HG02759 (cell line): ENCODE results near the gene MRAS.
"Not testable (repeated sequence)": the region's sequence is repeated elsewhere in the genome, so short reads cannot be mapped to it uniquely, and the experiment has no call there.

ENCODE experiments used
- ATAC-seq: cut with Tn5 transposase; IDR thresholded peaks from one replicate; pipeline ENCODE4 v1.9.1; 2021; ENCODE audit warnings: mild to moderate bottlenecking, moderate library complexity; ENCODE audit not compliant: unreplicated experiment

MRAS gene

DNA sequence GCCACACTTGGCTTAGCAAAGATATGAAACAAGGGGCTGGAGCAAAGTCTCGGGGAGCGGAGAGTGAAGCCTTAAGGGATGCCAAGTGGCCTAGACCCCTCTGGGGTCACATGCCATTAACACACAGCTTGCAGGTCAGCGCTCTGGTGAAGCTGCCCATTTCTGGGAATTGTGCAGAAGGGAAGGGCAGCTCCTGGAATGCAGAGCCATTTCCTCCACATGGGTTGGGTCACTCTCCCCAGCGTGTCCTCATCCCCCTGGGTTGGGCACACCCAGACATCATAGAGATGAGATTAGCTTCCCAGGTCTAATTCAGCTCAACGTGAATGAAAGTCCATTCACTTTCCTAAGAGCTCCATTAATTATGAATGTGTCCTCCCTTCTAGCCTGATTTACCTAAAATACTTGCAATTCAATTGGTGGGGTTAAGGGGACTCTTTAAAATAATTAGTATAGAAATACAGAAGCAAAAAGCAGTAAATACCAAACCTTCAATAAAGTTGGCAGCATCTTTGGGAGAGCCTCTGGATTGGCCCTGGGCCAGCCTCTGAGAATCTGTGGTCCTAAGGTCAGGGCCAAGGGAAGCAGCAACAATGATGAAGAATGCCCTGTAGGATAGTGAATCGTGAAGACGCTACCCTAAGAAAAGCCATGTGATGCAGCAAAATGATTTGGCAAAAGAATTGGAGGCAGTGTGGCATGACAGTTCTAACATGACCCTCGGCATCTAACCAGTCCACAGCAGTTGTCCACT lies 17.8 kb downstream of the MRAS start:
- no peak for ATAC-seq

DNA sequence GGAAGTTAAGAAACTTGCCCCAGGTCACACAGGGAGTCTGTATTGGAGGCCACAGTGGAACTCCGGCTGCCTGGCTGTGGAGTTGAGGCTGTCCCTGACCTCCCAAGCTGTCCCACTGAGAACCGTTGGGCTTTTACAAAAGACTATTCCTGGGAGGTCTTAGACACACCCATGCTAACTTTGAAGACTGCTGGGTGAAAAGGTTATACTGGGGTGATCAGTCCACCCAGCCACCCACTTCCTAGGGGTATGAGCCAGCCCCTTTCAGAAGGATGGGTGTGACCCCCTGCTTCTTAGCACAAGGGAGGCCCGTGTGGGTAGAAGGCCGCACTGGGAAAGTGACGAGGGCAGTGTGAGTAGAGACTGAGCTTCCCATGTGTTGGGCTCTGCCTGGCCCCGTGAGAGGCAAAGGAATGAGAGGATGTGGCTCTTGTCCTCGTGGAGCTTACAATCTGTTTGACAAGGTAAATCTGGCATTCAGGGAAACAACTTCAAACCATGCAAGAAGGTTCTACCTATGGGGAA lies 19.0 kb downstream of the MRAS start:
- no peak for ATAC-seq

GRCh38 chr3:138367911-138368310 lies 19.5 kb downstream of the MRAS start:
- ATAC-seq: no peak

- ATAC-seq: no peak
Measured at GRCh38 chr3:138369151-138369900, 20.9 kb downstream of the MRAS start.

- no peak for ATAC-seq
Measured at GRCh38 chr3:138370321-138370720, 21.9 kb downstream of the MRAS start.

- peak; percentile 99 for ATAC-seq
Measured at GRCh38 chr3:138371070-138371965, 22.9 kb downstream of the MRAS start.

GRCh38 chr3:138373087-138373735 lies 24.8 kb downstream of the MRAS start:
- no peak for ATAC-seq

- no peak for ATAC-seq
Measured at GRCh38 chr3:138373736-138374094, 25.3 kb downstream of the MRAS start.

DNA sequence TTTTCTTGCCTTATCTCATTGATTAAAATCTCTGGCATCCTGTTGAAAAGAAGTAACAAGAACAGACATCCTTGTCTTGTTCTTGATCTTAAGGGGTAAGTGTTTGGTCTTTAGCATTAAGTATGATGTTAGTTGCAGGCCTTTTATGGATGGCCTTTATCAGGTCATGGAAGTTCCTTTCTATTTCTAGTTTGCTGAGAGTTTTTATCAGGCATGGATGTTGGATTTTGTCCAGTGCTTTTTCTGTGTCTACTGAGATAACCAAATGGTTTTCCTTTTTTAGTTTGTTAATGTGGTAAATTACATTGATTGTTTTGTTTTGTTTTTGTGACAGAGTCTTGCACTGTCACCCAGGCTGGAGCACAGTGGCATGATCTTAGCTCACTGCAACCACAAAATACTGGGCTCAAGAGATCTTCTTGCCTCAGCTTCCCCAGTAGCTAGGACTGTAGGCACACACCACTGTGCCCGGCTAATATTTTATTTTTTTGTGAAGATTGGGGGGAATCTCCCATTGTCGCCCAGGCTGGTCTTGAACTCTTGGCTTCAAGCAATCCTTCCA lies 26.3 kb downstream of the MRAS start:
- no peak for ATAC-seq

GRCh38 chr3:138375447-138375846 lies 27.1 kb downstream of the MRAS start:
- ATAC-seq: no peak

- no peak for ATAC-seq
Measured at GRCh38 chr3:138376663-138377062, 28.3 kb downstream of the MRAS start.

DNA sequence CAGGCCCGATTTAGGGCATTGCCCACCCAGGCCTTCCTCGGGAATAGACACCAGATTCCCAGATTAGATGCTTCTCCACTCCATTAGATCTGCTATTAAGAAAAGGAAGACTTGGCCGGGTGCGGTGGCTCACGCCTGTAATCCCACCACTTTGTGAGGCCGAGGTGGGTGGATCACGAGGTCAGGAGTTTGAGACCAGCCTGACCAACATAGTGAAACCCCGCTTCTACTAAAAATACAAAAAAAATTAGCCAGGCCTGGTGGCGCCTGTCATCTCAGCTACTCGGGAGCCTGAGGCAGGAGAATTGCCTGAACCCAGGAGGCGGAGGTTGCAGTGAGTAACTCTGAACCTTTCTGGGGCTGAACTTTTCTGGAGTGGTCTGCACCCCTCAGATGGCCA lies 28.8 kb downstream of the MRAS start:
- ATAC-seq: not testable (repeated sequence)

DNA sequence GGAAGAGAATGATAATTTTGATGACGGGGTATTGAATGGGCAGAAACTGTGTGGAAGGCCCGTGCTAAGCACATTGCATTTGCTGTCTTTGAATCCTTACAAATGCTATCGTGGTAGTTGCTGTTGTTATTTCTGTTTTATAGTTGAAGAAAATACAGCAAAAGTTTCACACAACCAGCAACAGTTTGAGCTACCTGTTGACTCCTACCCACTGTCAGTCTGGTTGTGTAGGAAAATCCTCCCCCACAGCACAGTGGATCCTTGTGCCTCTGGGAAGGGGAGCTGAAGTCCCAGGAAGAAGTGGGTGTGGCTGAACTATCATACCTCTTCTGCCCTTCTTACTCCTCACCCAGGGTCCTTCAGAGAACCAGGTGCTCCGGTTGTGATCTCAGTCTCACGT lies 29.4 kb downstream of the MRAS start:
- ATAC-seq: no peak

- no peak for ATAC-seq
Measured at GRCh38 chr3:138378331-138378730, 30.0 kb downstream of the MRAS start.

GRCh38 chr3:138378990-138379389 lies 30.6 kb downstream of the MRAS start:
- no peak for ATAC-seq

DNA sequence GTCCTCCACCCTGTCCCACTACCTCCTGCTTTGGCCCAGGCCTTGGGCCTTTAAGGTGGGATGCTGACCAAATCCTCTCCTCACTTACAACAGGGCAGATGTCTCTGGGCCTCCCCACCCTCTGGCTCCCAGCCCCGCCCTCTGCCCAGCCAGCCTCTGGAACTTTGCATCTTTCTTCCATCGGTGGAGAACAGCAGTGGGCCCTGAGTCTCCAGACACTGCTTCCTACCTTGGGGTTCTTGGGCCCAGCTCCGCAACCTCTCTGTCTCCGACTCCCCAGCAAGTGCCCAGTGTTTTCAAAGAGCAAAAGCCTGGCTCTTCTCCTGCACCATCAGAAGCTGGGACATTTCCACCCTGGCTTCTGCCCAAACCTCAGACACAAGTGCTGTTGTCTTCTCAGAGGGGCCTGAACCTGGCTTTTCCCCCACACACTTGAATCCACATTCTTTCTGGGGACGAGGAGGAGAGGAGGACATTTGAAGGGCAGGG lies 33.1 kb downstream of the MRAS start:
- no peak for ATAC-seq

- ATAC-seq: no peak
Measured at GRCh38 chr3:138381950-138382715, 33.8 kb downstream of the MRAS start.

DNA sequence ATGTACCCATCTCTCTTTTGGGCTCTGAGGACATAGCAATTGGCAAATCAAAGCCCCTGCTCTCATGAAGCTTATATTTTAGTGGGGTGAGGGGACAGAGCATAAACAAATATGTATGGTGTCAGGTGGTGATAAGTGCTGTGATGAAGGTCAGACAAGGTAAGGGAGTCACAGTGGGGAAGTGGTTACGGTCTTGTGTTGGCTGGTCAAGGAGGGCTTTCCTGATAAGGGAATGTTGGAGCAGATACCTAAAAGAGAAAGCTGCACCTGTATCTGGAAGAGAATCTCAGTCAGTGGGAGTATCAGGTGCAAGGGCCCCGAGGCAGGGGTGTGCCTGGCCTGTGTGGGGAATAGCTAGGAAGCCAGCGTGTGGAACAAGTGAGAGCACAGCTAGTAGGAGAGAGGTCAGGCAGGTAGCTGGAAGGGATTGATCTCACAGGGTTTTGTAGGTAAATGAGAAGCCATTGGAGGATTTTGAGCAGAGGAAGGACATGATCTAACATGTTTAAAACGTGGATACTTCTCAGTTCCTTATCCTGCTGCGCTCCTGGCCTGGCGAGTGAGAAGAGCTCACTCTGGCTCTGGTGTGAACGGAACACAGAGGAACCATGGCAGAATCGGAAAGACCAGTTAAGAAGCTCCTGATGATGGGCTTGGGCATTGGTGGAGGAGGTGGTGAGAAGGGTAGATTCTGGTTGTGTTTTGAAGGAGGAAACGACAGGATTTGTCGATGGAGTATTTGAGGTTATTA lies 35.5 kb downstream of the MRAS start:
- no peak for ATAC-seq

GRCh38 chr3:138384531-138384930 lies 36.2 kb downstream of the MRAS start:
- no peak for ATAC-seq
